ENCODE results near the gene USP21. TPM values are rescaled to one million over a fixed set of nuclear protein-coding genes. Genes with fewer than 3 reads are reported as not detected.
A peak's percentile ranks its signal among the peaks of the same experiment; 100 is the strongest.

Gene USP21
- total RNA-seq, 4 donors from 2014 or later = 11.6 to 52.8 (median 39.0) TPM

DNA sequence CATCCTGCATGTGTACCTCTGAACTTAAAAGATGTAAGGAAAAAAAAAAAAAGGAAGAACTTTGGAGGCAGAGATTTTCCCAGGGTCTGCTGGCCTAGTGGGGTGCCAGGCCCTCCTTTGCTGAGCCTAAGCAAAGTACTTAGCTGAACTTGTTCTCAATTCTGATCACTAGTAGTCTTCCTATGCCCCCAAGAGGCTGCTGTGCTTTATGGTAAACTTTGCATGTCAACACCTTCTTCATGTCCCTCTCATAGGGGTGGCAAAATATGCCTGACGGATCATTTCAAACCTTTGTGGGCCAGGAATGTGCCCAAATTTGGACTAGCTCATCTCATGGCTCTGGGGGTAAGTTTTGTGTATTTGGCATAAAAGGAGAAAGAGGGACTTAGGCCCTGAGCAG lies 1.4 kb upstream of the USP21 start:
- no peaks in the 10 kb centered on the region for H3K9me3 ChIP-seq
- DNase-seq = no peak
- peaks cover 0 to 44% (median 11%) of the 10 kb centered on the region in 4 donors for H3K4me1 ChIP-seq
- peaks cover 0 to 26% (median 0%) of the 10 kb centered on the region in 3 donors for H3K36me3 ChIP-seq
- no peak overlapping the region for H3K27ac ChIP-seq
- TF ChIP-seq CTCF (IDR thresholded peaks at IDR 0.05) = no peak
- TF ChIP-seq POLR2A (IDR thresholded peaks at IDR 0.05) = no peak
- H3K27me3 ChIP-seq = no peaks in the 10 kb centered on the region
- no peak overlapping the region for H3K4me3 ChIP-seq

- H3K27me3 ChIP-seq = no peaks in the 10 kb centered on the region
- H3K4me3 ChIP-seq = peak overlapping the region in 3 of 4 donors; percentile 66 to 96 (median 85)
- peaks cover 0 to 44% (median 11%) of the 10 kb centered on the region in 4 donors for H3K4me1 ChIP-seq
- TF ChIP-seq CTCF (IDR thresholded peaks at IDR 0.05) = no peak
- TF ChIP-seq POLR2A (IDR thresholded peaks at IDR 0.05) = no peak
- peaks cover 0 to 32% (median 0%) of the 10 kb centered on the region in 3 donors for H3K36me3 ChIP-seq
- DNase-seq = no peak
- H3K9me3 ChIP-seq = no peaks in the 10 kb centered on the region
- peak overlapping the region; percentile 77 to 89 (median 85) for H3K27ac ChIP-seq
Observed at GRCh38 chr1:161158316-161159010, 837 bp upstream of the USP21 start.

DNA sequence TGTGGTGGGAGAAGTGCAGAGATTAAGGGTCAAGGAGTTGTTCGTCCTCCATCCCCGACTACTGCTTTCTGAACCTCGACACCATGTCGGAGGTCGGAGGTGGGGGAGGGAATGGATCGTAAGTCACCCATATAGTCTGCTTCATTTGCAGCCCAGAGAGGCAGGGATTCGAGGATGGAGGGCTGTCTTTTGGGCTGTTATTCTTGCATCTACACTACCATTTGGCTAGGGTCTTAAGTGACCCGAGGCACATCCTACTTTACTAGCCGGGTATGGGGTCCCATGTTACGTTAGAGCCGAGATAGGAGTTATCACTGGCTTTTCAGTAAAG lies 578 bp downstream of the USP21 start:
- peaks cover 0 to 43% (median 0%) of the 10 kb centered on the region in 3 donors for H3K36me3 ChIP-seq
- peak overlapping the region; percentile 77 to 89 (median 85) for H3K27ac ChIP-seq
- no peaks in the 10 kb centered on the region for H3K9me3 ChIP-seq
- TF ChIP-seq POLR2A (IDR thresholded peaks at IDR 0.05) = no peak
- TF ChIP-seq CTCF (IDR thresholded peaks at IDR 0.05) = no peak
- no peaks in the 10 kb centered on the region for H3K27me3 ChIP-seq
- peak overlapping the region; percentile 66 to 96 (median 90) for H3K4me3 ChIP-seq
- peaks cover 0 to 41% (median 8%) of the 10 kb centered on the region in 4 donors for H3K4me1 ChIP-seq
- no peak for DNase-seq

DNA sequence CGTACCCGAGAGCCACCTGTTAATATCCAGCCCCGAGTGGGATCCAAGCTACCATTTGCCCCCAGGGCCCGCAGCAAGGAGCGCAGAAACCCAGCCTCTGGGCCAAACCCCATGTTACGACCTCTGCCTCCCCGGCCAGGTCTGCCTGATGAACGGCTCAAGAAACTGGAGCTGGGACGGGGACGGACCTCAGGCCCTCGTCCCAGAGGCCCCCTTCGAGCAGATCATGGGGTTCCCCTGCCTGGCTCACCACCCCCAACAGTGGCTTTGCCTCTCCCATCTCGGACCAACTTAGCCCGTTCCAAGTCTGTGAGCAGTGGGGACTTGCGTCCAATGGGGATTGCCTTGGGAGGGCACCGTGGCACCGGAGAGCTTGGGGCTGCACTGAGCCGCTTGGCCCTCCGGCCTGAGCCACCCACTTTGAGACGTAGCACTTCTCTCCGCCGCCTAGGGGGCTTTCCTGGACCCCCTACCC lies 1.4 kb downstream of the USP21 start:
- TF ChIP-seq POLR2A (IDR thresholded peaks at IDR 0.05) = no peak
- no peak for TF ChIP-seq CTCF (IDR thresholded peaks at IDR 0.05)
- DNase-seq = no peak
- no peaks in the 10 kb centered on the region for H3K9me3 ChIP-seq
- H3K36me3 ChIP-seq = peaks cover 0 to 43% (median 0%) of the 10 kb centered on the region in 3 donors
- H3K27ac ChIP-seq = no peak overlapping the region
- no peaks in the 10 kb centered on the region for H3K27me3 ChIP-seq
- no peak overlapping the region for H3K4me3 ChIP-seq
- peaks cover 0 to 44% (median 12%) of the 10 kb centered on the region in 4 donors for H3K4me1 ChIP-seq

- H3K9me3 ChIP-seq = no peaks in the 10 kb centered on the region
- DNase-seq = no peak
- H3K27ac ChIP-seq = no peak overlapping the region
- TF ChIP-seq POLR2A (IDR thresholded peaks at IDR 0.05) (no peak), CTCF (IDR thresholded peaks at IDR 0.05) (no peak)
- H3K4me1 ChIP-seq = peaks cover 0 to 44% (median 12%) of the 10 kb centered on the region in 4 donors
- peaks cover 0 to 43% (median 0%) of the 10 kb centered on the region in 3 donors for H3K36me3 ChIP-seq
- no peak overlapping the region for H3K4me3 ChIP-seq
- H3K27me3 ChIP-seq = no peaks in the 10 kb centered on the region
Observed at GRCh38 chr1:161161652-161162051, 2.4 kb downstream of the USP21 start.

Data from Peyer's patch (tissue), 4 donors.